Stimulated activated CD4-positive, alpha-beta T cell treated with anti-CD3 and anti-CD28 coated beads, Interleukin-12 subunit alpha, Interleukin-12 subunit beta, amount 100 ng/mL, for 48 hours (primary cell): ENCODE measurements around the gene RUNX1.

Experiments
- DNase-seq, 3 donors: peaks; one replicate each; pipeline ENCODE4 v3.0.0-alpha.2; 2020; ENCODE audit warnings: low read depth in 2 of 3, low spot score in 1 of 3

The RUNX1 gene

DNA sequence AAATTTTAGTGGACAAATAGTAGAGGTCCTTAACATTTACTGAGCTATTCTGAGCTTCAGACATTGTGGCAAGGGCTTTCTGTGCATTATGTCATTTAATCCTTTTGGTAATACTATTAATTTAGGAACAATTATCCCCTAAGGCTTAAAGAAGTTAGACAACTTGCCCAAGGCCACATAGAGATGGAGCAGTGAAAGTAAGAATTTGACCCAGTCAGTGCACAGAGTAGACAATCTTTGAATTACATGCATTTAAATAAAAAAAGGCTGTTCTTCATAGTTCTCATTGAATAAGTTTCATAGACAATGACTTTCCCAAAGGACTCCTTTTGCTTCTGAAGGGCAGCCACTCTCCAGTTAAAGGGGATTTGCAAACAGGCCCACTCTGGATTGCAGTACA is 142.7 kb downstream of the RUNX1 start:
- no peak for DNase-seq

DNA sequence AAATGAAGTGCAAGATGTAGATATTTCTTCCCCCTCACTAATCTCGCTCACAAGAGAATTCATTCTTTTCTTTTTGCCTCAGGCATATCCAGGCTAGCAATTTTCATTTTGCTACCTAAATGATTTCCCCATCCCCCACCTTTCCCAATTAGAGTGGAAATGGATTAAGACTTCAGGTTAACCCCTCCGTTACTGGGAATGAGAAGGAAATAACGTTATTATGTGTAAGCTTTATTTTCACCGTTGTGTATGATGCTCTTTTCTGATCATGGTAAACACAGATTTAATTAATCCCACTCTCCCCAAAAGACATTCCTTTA is 143.9 kb downstream of the RUNX1 start:
- DNase-seq = no peak

DNA sequence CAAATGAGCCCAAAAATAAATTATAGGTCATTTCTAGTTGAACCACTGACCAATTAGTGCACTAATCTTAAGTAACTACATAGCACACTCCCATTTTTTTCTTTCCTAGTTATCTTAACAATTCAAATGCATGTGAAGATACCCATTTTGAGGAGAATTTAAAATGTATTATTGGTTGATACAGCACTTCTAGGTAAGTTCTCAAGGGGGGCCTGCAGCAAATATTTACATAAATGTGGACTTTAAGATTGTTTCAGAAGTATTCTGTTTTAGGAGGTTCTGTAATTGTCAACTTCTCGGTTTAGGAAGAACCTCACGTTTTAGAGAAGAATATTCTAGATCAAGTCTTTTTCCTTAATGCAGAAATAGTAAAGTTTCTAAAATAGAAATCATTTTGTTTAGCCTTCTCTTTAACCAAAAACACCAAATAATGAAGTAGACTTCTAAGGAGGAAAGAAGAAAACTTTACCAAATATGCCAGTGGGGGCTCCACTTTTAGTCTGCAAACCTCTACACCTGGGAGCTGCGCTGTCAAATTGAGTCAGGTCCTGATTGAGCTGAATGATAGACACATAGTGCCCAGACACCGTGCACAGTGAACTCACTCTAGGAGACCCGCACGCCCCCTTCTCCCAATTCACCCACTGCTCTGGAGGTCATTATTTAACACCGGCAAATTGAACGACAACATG is 144.4 kb downstream of the RUNX1 start:
- no peak for DNase-seq

DNA sequence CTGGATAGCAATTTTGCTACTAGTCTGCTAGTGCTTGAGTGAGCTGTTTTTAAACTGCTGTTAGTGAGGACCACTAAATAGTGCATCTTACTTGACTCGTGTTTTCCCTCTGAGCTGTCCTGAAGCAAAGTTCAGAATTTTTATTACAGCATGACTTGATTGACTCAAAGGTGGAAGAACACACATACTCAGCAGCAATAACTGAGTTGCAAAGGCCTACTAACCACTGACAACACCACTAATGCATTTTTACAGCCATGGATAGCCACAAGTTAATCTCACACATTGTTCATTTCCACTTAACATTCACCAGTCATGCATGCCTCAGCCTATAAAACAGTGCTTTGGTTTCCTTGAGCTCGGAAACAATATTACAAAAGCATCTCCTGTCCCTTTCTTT is 148.7 kb downstream of the RUNX1 start:
- no peak for DNase-seq

DNA sequence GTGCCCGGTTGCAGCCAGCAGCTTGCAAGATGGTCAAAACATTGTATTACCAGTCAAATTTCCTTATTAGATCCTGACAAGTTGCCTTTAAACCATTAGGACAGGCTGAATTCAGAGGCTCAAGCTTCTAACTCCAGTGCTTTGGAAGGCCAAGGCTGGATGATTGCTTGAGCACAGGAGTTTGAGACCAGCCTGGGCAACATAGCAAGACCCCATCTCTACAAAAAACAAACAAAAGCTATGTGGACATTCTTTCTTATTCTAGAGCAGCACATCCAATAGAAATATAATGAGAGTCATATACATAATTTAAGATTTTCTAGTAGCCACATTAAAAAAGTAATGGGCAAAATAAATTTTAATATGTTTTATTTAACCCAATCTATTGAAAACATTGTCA is 149.3 kb downstream of the RUNX1 start:
- no peak for DNase-seq

DNA sequence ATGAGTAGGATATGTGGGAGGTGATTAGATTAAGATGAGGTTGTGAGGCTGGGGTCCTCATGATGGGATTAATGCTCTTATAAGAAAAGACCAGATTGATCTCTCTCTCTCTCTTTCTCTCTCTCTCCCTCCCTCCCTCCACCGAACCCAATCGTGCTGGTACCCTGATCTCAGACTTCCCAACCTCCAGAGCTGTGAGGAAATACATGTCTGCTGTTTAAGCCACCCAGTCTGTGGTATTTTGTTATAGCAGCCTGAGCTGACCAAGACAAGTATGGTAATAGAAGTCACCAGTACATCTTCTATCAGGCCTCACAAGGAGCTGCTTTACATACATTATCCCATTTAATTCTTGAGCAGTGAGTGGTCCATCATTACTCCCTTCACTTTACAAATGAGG is 149.8 kb downstream of the RUNX1 start:
- DNase-seq = no peak

DNA sequence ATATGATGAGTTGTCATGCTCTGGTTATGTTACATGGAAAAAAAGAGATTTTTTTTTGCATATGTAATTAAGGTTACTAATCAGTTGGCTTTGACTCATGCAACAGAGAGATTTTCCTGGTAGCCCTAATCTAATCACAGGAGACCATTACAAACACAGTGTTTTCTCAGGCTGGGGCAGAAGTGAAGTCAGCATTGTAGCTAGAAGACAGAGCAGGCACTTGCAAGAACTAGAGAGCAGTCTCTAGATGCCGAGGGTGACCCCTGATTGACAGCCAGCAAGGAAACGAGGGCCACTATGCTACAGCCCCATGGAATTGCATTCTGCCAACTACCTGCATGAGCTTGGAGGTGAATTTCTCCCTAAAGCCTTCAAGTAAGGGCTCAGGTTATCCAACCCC is 151.3 kb downstream of the RUNX1 start:
- DNase-seq = no peak

DNA sequence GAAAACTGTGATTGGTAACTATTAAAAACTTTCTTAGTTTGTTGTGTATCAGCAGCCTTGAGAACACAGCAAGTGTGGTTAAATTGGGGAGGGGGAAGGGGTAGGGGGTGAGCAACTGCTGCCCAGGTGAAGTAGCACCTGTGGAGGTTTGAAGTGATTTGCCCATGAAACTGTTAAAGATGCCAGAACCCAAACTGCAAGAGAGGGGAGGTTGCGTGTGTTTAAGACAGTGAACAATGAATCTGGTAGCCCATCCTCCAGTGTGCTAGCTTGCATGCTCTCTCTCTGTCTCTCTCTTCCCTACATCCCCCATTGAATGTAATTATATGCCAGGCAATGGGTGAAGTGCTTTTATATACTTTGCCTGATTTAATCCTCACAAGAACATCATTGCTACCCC is 154.7 kb downstream of the RUNX1 start:
- DNase-seq = no peak

DNA sequence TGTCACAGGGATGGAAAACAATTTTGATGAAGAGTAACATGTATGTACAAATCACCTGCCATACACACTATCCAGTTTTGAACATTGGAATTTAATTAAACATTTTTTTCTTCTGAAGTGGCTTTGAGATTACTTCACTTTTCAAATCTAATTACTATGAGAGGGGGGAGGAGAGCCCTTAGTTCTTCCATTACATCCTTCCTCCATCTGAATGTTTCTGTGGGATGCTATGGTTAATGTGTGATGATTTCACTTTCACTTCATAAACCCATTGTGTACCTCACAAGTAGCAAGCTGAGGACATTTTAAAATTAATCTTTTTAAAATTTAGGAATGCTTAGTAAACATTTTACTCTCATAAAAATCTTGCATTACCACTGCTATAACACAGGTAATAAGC is 156.9 kb downstream of the RUNX1 start:
- no peak for DNase-seq

DNA sequence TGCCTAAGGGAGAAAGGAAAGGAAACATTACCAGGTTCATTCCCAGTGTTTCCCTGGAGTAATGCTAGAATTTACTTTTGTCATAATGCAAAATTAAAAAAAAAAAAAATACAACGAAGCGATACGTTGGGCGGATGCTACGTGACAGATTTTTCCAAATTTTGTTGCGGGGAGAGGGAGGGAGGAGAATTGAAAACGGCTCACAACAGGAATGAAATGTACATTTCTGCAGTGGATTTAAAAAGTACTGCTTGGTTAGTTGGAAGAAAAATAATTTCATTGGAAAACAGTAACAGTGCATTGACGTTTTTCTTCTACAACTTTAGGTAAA is 157.5 kb downstream of the RUNX1 start:
- DNase-seq = no peak

DNA sequence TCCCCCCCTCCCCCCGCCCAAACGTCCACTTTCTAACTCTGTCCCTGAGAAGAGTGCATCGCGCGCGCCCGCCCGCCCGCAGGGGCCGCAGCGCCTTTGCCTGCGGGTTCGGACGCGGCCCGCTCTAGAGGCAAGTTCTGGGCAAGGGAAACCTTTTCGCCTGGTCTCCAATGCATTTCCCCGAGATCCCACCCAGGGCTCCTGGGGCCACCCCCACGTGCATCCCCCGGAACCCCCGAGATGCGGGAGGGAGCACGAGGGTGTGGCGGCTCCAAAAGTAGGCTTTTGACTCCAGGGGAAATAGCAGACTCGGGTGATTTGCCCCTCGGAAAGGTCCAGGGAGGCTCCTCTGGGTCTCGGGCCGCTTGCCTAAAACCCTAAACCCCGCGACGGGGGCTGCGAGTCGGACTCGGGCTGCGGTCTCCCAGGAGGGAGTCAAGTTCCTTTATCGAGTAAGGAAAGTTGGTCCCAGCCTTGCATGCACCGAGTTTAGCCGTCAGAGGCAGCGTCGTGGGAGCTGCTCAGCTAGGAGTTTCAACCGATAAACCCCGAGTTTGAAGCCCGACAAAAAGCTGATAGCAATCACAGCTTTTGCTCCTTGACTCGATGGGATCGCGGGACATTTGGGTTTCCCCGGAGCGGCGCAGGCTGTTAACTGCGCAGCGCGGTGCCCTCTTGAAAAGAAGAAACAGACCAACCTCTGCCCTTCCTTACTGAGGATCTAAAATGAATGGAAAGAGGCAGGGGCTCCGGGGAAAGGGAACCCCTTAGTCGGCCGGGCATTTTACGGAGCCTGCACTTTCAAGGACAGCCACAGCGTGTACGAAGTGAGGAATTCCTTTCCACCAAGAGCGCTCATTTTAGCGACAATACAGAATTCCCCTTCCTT is 158.1 kb downstream of the RUNX1 start:
- no peak for DNase-seq

DNA sequence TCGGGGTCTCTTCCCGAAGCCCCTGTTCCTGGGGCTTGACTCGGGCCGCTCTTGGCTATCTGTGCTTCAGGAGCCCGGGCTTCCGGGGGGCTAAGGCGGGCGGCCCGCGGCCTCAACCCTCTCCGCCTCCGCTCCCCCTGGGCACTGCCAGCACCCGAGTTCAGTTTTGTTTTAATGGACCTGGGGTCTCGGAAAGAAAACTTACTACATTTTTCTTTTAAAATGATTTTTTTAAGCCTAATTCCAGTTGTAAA is 158.7 kb downstream of the RUNX1 start:
- no peak for DNase-seq

DNA sequence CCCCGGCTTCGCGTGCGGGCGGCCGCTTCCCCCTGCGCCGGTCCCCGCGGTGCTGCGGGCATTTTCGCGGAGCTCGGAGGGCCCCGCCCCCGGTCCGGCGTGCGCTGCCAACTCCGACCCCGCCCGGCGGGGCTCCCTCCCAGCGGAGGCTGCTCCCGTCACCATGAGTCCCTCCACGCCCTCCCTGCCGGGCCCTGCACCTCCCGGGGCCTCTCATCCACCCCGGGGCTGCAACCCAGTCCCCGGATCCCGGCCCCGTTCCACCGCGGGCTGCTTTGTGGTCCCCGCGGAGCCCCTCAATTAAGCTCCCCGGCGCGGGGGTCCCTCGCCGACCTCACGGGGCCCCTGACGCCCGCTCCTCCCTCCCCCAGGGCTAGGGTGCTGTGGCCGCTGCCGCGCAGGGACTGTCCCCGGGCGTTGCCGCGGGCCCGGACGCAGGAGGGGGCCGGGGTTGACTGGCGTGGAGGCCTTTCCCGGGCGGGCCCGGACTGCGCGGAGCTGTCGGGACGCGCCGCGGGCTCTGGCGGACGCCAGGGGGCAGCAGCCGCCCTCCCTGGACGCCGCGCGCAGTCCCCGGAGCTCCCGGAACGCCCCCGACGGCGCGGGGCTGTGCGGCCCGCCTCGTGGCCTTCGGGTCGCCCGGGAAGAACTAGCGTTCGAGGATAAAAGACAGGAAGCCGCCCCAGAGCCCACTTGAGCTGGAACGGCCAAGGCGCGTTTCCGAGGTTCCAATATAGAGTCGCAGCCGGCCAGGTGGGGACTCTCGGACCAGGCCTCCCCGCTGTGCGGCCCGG is 159.2 kb downstream of the RUNX1 start:
- peak; percentile 63 to 76 (median 64) for DNase-seq

DNA sequence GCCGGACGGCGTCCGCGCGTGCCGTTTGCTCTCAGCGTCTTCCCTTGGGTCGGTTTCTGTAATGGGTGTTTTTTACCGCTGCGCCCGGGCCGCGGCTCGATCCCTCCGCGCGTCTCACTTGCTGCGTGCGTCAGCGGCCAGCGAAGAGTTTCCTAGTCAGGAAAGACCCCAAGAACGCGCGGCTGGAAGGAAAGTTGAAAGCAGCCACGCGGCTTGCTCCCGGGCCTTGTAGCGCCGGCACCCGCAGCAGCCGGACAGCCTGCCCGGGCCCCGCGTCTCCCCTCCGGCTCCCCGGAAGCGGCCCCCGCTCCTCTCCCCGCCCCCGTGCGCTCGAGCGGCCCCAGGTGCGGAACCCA is 159.8 kb downstream of the RUNX1 start:
- DNase-seq = peak in 2 of 3 donors; percentile 51 to 52

DNA sequence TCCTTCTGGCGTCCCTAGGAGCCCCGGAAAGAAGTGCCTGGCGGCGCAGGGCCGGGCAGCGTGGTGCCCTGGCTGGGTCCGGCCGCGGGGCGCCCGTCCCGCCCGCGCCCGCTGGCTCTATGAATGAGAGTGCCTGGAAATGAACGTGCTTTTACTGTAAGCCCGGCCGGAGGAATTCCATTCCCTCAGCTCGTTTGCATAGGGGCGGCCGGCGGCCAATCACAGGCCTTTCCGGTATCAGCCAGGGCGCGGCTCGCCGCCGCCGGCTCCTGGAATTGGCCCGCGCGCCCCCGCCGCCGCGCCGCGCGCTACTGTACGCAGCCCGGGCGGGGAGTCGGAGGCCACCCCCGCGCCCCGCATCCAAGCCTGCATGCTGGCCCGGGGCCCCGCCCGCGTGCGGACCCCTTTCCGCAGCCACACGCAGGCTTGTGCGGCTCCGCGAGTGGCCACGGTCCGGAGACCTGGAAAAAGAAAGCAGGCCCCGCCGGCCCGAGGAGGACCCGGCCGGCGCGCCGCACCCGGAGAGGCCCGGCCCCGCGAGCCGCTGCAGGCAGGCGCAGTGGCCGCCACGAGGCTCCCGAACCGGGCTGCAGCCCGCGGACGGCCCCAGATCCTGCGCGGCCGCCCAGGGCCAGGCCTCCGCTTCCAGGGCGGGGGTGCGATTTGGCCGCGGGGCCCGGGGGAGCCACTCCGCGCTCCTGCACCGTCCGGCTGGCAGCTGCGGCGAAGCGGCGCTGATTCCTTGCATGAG is 160.4 kb downstream of the RUNX1 start:
- peak; percentile 76 to 84 (median 83) for DNase-seq

DNA sequence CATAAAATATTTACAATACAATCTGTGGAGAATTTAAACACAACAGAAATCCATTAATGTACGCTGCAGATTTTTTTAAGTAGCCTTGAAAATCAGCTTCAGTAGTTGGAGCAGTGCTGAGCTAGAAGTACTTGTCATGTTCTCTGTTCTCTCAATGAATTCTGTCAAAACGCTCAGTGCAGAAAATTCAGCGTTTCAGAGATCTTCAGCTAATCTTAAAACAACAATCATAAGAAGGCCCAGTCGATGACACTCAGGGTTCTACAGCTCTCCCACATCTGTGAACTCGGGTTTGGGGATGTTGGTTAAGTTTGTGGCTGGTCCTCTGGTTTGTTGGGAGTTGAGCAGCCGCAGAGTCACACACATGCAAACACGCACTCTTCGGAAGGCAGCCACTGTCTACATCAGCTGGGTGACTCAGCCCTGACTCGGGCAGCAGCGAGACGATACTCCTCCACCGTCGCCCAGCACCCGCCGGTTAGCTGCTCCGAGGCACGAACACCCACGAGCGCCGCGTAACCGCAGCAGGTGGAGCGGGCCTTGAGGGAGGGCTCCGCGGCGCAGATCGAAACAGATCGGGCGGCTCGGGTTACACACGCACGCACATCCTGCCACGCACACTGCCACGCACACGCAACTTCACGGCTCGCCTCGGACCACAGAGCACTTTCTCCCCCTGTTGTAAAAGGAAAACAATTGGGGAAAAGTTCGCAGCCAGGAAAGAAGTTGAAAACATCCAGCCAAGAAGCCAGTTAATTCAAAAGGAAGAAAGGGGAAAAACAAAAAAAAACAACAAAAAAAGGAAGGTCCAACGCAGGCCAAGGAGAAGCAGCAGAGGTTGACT is 161.2 kb downstream of the RUNX1 start:
- DNase-seq = peak; percentile 82 to 90 (median 86)

DNA sequence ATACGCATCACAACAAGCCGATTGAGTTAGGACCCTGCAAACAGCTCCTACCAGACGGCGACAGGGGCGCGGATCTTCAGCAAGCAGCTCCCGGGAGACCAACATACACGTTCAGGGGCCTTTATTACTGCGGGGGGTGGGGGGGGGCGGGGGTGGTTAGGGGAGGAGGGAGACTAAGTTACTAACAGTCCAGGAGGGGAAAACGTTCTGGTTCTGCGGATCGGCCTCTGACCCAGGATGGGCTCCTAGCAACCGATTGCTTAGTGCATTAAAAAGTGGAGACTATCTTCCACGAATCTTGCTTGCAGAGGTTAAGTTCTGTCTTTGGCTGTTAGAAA is 162.0 kb downstream of the RUNX1 start:
- DNase-seq = no peak

DNA sequence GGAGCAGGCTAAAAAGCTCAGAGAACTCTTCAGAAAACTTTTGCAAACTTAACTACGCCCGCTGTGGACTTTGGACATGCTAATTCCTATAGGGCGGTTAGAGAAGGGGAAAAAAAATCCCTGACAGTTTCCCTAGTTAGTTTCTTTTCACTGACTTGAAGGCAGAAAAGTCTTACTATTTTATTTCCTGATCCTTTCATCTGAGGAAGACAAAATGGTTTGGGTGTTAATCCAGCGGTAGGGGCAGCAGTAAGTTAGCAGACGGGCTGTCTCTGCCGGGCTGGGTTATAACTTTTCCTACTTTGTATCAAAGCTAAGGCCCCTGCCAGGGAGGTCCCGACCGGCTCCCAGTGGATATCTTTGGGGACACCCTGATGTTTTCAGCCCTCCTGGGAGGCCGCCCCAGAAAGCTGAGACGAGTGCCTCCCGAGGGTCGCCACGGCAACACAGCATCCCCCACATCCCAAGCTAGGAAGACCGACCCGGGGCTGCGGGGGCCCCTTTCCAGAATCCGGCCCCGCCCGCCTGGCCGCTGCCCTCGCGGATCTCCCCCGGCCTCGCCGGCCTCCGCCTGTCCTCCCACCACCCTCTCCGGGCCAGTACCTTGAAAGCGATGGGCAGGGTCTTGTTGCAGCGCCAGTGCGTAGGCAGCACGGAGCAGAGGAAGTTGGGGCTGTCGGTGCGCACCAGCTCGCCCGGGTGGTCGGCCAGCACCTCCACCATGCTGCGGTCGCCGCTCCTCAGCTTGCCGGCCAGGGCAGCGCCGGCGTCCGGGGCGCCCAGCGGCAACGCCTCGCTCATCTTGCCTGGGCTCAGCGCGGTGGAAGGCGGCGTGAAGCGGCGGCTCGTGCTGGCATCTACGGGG is 162.6 kb downstream of the RUNX1 start:
- no peak for DNase-seq

DNA sequence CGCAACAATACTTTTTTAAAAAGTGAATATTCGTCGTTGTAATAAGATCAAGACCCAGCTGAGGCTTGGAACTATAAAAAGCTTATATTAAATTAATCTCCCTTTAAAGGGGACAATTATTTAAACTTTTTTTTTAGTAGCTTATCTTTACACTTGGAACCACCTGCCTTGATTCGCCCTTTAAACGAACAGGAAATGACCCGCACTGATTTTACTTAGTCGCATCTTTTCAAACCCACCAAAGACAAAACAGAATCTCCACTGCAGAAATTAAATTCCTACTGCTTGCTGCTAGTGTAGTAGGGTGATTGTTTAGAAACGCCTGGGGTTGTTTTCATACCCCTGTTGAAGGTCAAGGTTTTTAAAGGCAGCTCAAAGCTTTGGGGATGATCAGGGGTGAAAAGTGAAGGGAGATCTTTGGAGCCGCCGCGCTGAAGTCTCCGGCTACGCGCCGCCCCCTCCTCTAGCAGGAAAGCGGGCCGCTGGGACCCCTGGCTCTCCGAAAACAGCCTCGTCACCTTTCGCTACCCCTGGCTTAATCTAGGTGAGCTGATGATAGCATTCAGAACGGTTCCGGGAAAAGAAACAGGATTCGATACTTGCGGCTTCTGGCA is 163.4 kb downstream of the RUNX1 start:
- DNase-seq = no peak

DNA sequence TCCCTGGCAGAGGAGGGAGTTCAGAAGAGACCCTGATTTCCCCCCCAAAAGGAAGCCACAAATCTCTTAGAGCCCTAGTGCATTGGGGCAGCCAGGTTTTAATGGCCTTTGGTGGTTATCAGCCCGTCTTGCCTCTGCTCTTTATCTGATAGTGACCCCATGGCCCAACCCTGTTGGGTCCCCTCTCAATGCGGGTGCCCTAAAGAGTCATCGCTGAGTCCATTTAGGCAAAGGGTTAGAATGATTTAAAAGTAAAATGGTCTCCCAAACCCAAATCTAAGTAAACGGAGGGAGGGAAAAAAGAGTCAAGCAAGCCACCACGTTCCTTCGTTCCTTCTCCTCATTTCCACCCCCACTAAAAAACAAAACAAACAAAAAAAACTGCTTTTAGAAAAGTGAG is 164.0 kb downstream of the RUNX1 start:
- no peak for DNase-seq
